GM13976 (cell line): Measurements from ENCODE around the gene TRAM2.
A peak's percentile ranks its signal among the peaks of the same experiment; 100 is the strongest.

Experiments used
- DNase-seq: peaks from one replicate; pipeline ENCODE4 v3.0.0; 2012; ENCODE audit warnings: low spot score
- in situ Hi-C: fragments of 300-500 bp; cut with MboI; formaldehyde crosslinking; loops from one replicate; pipeline ENCODE4 v1.12.0; 2022; ENCODE audit warnings: low sequenced_read_pairs, mixed read lengths, inconsistent platforms; ENCODE audit not compliant: unreplicated experiment
- TF ChIP-seq, protein P1 (sequence below): IDR thresholded peaks from 2 replicates; pipeline ENCODE4 v1.5.1; 2012; ENCODE audit warnings: borderline replicate concordance, mild to moderate bottlenecking; ENCODE audit not compliant: insufficient read depth; ENCODE audit errors: extremely low read depth, missing control alignments, control extremely low read depth

TRAM2 gene

DNA sequence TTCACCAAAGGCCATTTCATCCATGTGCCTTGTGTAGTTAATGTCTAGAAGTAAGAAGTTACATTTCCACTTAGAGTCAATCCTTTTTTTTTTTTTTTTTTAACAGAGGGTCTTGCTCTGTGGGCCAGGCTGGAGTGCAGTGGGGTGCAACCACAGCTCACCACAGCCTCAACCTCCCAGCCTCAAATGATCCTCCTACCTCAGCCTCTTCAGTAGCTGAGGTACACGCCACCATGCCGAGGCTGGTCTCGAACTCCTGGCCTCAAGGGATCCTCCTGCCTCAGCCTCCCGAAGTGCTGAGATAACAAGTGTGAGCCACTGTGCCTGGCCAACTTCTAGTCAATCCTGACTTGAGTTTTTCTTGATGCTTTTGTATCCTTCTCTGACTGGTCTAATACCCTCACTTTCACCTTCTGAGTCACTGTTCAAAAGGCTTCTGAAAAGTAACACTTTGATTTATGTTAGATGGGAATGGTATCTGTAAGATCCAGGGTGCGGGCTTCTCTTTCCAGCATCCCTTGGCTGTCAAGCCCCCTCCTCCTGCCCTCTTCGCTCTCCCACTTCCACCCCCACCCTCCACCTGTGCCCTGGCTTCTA, 22.1 kb downstream of the TRAM2 start:
- TF ChIP-seq, protein P1, sequence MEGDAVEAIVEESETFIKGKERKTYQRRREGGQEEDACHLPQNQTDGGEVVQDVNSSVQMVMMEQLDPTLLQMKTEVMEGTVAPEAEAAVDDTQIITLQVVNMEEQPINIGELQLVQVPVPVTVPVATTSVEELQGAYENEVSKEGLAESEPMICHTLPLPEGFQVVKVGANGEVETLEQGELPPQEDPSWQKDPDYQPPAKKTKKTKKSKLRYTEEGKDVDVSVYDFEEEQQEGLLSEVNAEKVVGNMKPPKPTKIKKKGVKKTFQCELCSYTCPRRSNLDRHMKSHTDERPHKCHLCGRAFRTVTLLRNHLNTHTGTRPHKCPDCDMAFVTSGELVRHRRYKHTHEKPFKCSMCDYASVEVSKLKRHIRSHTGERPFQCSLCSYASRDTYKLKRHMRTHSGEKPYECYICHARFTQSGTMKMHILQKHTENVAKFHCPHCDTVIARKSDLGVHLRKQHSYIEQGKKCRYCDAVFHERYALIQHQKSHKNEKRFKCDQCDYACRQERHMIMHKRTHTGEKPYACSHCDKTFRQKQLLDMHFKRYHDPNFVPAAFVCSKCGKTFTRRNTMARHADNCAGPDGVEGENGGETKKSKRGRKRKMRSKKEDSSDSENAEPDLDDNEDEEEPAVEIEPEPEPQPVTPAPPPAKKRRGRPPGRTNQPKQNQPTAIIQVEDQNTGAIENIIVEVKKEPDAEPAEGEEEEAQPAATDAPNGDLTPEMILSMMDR, result no peak
- in situ Hi-C loops, result no loop called here
- no peak for DNase-seq

DNA sequence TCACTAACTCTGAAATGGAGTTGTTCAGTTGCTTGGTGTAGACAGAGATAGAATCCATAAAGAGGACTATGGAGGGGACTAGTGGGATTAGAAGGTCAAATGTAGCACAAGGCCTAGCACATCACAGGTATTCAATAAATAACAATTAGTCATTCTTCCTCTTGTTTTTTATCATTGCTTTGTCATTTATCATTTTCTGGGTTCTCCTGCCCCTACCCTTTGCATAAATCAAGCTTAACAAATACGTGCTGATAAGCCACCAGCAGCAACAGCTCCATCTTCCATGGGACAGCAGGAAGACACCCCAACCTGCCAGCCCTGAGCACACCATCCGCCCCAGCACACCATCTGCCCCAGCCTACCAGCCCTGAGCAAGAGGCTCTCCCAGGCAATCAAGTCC, 23.1 kb downstream of the TRAM2 start:
- in situ Hi-C loops, result no loop called here
- TF ChIP-seq, protein P1, result no peak
- DNase-seq, result no peak

DNA sequence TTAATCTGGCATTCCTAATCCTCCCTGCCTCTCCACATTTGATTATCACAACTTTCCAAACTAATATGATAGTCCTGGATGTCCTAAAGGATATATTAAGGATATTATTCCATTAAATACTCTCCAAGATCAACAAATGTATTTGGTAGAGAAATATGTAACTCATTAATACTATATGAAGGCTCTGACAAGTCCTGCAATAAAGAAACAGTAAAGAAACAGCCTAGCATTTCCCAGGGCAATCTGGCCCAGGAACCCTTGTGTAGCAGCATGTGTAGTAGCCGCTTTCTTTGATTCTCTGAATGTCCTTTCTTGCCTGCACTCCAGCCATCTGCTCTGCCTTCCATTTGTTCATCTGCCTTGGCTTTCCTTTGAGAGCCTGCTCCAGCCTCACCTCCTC, 23.7 kb downstream of the TRAM2 start:
- DNase-seq, result no peak
- in situ Hi-C loops, result no loop called here
- TF ChIP-seq, protein P1, result no peak

DNA sequence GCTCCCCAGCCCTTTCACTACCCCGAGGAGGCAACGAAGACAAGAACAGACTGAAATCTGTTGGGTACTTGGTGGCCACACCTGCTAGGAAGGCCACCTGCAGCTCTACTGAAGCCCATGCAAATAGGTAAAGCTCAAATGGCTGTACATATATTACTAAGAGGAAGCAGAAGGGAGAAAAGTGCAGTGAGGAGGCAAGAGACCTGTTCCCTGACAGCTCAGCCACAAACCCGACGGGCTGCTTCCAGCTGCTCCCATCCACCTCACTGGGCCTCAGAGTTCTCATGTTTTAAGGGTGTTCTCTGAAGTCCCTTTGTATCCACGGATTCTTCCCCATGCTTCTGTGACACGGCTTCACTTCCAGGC, 24.6 kb downstream of the TRAM2 start:
- in situ Hi-C loops, result no loop called here
- TF ChIP-seq, protein P1, result no peak
- DNase-seq, result peak; percentile 41

DNA sequence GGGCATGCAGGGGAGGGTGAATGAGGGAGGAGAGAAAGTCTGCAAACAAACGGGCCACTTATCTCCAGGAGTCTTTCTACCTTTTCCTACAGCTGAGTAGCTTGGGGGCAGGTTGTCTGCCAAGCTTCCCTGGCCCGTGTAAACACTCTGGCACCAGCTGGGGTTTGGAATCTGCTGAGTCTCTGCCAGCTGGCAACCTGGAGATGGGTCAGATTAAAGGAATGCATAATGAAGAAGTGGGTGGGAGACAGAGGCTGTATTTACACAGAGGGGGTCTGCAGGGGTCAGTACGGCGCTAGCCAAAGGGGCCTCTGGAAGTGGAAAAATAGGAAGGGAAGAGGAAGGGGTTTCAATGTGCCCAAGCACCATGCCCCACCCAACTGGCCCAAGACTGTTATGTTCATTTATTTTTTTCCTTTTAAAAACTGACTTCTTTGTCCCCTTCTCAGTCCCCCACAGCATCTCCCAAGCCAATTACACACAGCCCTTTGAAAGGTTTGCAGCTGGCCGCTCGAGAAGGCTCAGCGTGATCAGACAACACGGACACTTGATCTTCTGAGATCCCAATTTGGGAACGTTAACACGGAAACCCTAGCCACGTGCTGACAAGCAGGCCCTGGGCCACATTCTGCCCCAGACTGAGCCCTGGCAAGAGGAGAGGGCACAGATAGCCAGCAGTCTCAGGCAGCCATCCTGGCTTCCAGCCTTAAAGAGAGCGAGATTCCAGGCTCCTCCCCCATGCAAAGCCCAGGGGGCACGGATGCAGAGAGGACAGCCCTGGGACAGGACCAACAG, 25.2 kb downstream of the TRAM2 start:
- in situ Hi-C loops, result no loop called here
- TF ChIP-seq, protein P1, result no peak
- no peak for DNase-seq

DNA sequence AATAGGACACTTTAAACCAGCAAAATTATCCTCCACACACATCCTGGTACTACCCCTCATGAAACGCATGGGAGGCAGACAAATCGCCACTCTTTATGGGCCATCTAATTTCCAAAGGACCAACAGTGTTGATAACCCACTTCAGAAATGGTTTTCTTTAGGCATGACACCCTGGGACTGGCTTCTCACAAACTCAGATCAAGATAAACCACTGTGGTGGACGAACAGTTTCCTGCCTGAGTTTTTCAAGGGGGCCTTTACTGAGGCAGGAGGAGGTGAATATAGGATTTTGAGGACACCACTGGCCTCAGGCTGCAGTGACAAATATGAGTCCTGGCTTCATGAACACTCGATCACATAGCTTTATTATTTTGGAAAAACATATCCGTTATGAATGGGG, 26.0 kb downstream of the TRAM2 start:
- no peak for DNase-seq
- TF ChIP-seq, protein P1, result no peak
- in situ Hi-C loops, result no loop called here

DNA sequence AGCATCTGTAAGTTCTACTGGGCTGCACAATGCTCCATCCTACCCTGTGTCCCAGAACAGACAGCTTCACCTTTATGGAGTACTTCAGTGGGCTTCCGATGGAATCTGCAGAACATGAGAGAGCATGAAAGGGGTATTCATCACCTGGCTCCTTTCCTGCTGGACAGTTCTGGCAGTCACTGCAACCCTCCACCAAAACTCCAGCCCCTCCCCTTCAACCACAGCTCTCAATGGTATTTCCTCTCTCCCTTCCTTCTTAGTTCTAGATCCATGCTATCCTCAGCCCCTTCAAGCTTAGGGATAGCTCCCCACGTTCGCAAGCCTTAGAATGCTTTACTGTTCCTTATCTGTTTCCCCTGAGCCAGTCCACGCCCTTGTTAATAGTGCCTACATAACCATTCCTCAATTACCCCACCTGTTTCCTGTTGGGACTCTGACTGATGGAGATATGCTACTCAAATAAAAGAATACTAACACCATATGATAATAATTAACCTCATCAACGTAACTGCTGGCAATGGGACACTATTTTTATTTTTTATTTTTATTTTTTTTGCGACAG, 26.8 kb downstream of the TRAM2 start:
- TF ChIP-seq, protein P1, result no peak
- in situ Hi-C loops, result no loop called here
- no peak for DNase-seq
